ENCODE measurements around the gene TTYH2. TPM values are rescaled to one million over a fixed set of nuclear protein-coding genes. Genes with fewer than 3 reads are reported as not detected.

Gene TTYH2
- polyA plus RNA-seq, 1 donor from 2014 or later, result 2.5 TPM

DNA sequence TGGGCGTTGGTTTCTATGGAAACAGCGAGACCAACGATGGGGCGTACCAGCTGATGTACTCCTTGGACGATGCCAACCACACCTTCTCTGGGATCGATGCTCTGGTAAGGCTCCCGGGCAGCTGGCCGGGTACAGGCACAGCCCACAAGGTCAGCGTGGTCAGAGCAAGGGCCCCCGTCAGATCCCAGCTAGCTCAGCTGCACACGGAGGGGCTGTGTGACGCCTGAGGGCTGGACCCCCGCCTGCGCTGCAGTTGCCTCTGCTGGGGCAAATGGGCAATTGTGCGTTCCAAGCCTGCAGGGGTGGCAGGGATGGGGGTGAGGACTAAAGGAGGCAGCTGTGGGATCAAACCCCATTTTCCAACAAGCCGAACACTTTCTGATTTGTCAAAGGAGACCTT is 17.5 kb downstream of the TTYH2 start:
- Histone ChIP-seq H3F3A (ENCODE audit: insufficient read depth, low read length, poor library complexity, severe bottlenecking) (no peaks in the 10 kb centered on the region), H3K9ac (ENCODE audit: low read length) (no peak overlapping the region), H2AFZ (ENCODE audit: low read depth, low read length) (no peak overlapping the region), H3K9me3 (ENCODE audit: low read length) (no peaks in the 10 kb centered on the region), H3K4me3 (ENCODE audit: low read length) (no peak overlapping the region), H3K27me3 (ENCODE audit: insufficient read depth, low read depth, low read length) (no peaks in the 10 kb centered on the region), H3K4me2 (ENCODE audit: low read length) (no peak overlapping the region), H4K20me1 (ENCODE audit: insufficient read depth) (no peaks in the 10 kb centered on the region), H3K9me2 (ENCODE audit: insufficient read depth, low read length) (no peaks in the 10 kb centered on the region), H3K36me3 (ENCODE audit: insufficient read depth, low read length) (no peaks in the 10 kb centered on the region), H3K27ac (ENCODE audit: low read length) (no peak overlapping the region), H3K79me2 (replicated peaks; ENCODE audit: insufficient read depth, low read length) (no peaks in the 10 kb centered on the region)
- TF ChIP-seq POLR2AphosphoS5 (IDR thresholded peaks at IDR 0.05) (no peak), EP300 (conservative IDR thresholded peaks at IDR 0.05; ENCODE audit: poor library complexity, severe bottlenecking) (no peak), SMC3 (conservative IDR thresholded peaks at IDR 0.05; ENCODE audit: poor library complexity) (no peak), EZH2 (IDR thresholded peaks at IDR 0.05; ENCODE audit: borderline replicate concordance, insufficient read depth, low read length, poor library complexity, severe bottlenecking) (no peak), MXI1 (conservative IDR thresholded peaks at IDR 0.05; ENCODE audit: poor library complexity, severe bottlenecking) (no peak), RAD21 (conservative IDR thresholded peaks at IDR 0.05) (no peak), TAF1 (IDR thresholded peaks at IDR 0.05; ENCODE audit: low read depth) (no peak)
- TF ChIP-seq, protein P1, sequence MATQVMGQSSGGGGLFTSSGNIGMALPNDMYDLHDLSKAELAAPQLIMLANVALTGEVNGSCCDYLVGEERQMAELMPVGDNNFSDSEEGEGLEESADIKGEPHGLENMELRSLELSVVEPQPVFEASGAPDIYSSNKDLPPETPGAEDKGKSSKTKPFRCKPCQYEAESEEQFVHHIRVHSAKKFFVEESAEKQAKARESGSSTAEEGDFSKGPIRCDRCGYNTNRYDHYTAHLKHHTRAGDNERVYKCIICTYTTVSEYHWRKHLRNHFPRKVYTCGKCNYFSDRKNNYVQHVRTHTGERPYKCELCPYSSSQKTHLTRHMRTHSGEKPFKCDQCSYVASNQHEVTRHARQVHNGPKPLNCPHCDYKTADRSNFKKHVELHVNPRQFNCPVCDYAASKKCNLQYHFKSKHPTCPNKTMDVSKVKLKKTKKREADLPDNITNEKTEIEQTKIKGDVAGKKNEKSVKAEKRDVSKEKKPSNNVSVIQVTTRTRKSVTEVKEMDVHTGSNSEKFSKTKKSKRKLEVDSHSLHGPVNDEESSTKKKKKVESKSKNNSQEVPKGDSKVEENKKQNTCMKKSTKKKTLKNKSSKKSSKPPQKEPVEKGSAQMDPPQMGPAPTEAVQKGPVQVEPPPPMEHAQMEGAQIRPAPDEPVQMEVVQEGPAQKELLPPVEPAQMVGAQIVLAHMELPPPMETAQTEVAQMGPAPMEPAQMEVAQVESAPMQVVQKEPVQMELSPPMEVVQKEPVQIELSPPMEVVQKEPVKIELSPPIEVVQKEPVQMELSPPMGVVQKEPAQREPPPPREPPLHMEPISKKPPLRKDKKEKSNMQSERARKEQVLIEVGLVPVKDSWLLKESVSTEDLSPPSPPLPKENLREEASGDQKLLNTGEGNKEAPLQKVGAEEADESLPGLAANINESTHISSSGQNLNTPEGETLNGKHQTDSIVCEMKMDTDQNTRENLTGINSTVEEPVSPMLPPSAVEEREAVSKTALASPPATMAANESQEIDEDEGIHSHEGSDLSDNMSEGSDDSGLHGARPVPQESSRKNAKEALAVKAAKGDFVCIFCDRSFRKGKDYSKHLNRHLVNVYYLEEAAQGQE (IDR thresholded peaks at IDR 0.05; ENCODE audit: borderline replicate concordance), result no peak
- TF ChIP-seq, protein P2, sequence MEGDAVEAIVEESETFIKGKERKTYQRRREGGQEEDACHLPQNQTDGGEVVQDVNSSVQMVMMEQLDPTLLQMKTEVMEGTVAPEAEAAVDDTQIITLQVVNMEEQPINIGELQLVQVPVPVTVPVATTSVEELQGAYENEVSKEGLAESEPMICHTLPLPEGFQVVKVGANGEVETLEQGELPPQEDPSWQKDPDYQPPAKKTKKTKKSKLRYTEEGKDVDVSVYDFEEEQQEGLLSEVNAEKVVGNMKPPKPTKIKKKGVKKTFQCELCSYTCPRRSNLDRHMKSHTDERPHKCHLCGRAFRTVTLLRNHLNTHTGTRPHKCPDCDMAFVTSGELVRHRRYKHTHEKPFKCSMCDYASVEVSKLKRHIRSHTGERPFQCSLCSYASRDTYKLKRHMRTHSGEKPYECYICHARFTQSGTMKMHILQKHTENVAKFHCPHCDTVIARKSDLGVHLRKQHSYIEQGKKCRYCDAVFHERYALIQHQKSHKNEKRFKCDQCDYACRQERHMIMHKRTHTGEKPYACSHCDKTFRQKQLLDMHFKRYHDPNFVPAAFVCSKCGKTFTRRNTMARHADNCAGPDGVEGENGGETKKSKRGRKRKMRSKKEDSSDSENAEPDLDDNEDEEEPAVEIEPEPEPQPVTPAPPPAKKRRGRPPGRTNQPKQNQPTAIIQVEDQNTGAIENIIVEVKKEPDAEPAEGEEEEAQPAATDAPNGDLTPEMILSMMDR (IDR thresholded peaks at IDR 0.05; ENCODE audit: poor library complexity, severe bottlenecking), result no peak

DNA sequence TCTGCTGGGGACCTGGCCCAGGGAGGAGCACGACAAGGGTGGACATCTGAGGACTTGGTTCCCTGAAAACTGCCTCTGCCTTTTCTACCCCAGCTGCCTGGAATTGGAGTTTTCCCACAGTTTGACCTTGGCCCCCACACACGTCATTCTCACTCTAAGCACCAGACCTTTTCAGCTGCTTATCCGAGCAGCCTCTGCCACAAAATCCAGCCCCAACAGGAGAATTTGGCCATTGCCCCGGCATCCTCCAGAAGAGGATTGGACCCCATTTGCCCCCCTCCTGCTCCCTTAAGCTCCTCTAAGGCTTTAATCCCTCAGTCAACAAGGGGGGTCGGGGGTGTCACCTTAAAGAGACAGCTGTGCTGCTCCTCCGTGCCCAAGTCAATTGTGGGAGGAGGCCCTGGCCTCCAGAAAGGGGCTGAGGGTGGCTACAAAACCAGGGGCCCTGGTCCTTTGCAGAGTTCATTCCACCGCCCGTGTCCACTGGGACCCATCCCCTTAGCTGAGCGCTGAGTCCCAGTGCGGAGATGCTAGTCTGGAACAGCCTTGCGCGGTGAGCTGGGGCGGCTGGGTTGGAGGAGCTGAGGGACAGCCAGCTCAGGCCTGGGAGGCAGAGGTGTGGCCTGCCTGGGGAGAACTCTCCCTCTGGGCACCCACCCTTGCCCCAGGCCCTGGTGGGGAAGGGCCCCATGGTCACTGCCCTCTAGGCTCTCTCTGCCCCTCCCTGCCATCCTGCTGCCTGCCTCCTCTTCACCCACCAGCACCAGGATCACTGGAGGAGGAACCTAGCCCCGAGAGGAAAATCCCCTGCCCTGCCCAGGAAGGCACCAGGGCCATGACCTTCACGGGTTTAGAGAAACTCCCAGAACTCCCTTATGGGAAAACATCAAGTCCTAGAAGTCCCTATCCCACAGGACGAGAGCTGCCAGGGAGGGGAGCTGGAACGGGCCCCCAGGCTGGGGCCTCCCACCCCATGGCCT is 18.8 kb downstream of the TTYH2 start:
- Histone ChIP-seq H3K9me2 (ENCODE audit: insufficient read depth, low read length) (no peaks in the 10 kb centered on the region), H3K9ac (ENCODE audit: low read length) (no peak overlapping the region), H3K9me3 (ENCODE audit: low read length) (no peaks in the 10 kb centered on the region), H3K4me2 (ENCODE audit: low read length) (no peak overlapping the region), H3K4me3 (ENCODE audit: low read length) (no peak overlapping the region), H2AFZ (ENCODE audit: low read depth, low read length) (no peak overlapping the region), H3F3A (ENCODE audit: insufficient read depth, low read length, poor library complexity, severe bottlenecking) (no peaks in the 10 kb centered on the region), H3K36me3 (ENCODE audit: insufficient read depth, low read length) (no peaks in the 10 kb centered on the region), H3K27me3 (ENCODE audit: insufficient read depth, low read depth, low read length) (no peaks in the 10 kb centered on the region), H3K27ac (ENCODE audit: low read length) (no peak overlapping the region), H4K20me1 (ENCODE audit: insufficient read depth) (no peaks in the 10 kb centered on the region), H3K79me2 (replicated peaks; ENCODE audit: insufficient read depth, low read length) (no peaks in the 10 kb centered on the region)
- TF ChIP-seq, protein P1 (IDR thresholded peaks at IDR 0.05; ENCODE audit: borderline replicate concordance), result no peak
- TF ChIP-seq POLR2AphosphoS5 (IDR thresholded peaks at IDR 0.05) (no peak), SMC3 (conservative IDR thresholded peaks at IDR 0.05; ENCODE audit: poor library complexity) (no peak), MXI1 (conservative IDR thresholded peaks at IDR 0.05; ENCODE audit: poor library complexity, severe bottlenecking) (no peak)
- TF ChIP-seq, protein P2 (IDR thresholded peaks at IDR 0.05; ENCODE audit: poor library complexity, severe bottlenecking), result no peak
